Testis (tissue), 2 donors: Measurements from ENCODE around the gene C19orf81.

ENCODE experiments used
- CTCF ChIP-seq, 3 experiments: fragments of 450-650 bp in 2 of 3; fragments of 200-600 bp in 1 of 3; sonication (generic) in 1 of 3; IDR thresholded peaks; one replicate each; pipeline ENCODE4 v1.5.1; 2016 to 2019; ENCODE audit warnings: antibody characterized with exemption in 3 of 3, mild to moderate bottlenecking in 2 of 3, moderate library complexity in 1 of 3
- POLR2A ChIP-seq: fragments of 450-650 bp; IDR thresholded peaks from one replicate; pipeline ENCODE4 v1.6.1; 2017; ENCODE audit warnings: antibody characterized with exemption, mild to moderate bottlenecking, moderate library complexity

- TF ChIP-seq CTCF (IDR thresholded peaks at IDR 0.05) (no peak), POLR2A (no peak)
Measured at GRCh38 chr19:50628146-50628545, 21.1 kb upstream of the C19orf81 start.
